CD4-positive, alpha-beta T cell treated with Interleukin-1 beta for 1 hour (primary cell): Measurements from ENCODE around the gene CST1.

Experiments
- DNase-seq, 2 donors: peaks; one replicate each; pipeline ENCODE4 v3.0.0-alpha.2; 2020 to 2022

CST1 gene

DNA sequence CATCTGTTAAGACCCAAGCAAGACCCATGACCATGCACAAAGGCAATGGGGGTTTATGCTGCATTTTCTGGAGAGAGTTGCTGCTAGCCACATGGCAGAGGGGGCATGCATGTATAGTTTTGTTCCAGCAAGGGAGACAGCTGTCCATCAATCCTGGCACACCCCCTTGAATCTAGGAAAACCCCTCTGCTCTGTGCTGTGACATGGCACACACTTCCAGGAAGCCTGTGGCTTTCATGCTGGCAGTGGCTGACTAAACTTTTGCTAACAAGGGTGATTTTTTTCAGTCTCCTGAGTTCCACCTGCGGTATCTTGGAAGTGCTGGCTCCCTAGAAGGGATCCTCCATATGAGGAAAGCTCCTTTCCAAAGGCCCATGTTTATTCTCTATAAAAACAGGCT lies 52.8 kb downstream of the CST1 start:
- DNase-seq: no peak
